Ramos (cell line): ENCODE measurements around the gene VNN1.
"Not testable (repeated sequence)": the region's sequence is repeated elsewhere in the genome, so short reads cannot be mapped to it uniquely, and the experiment has no call there.

Experiments
- in situ Hi-C: fragments of 300-500 bp; cut with MboI; formaldehyde crosslinking; loops from one replicate; pipeline ENCODE4 v1.14.3; 2022; ENCODE audit warnings: low sequenced_read_pairs; ENCODE audit not compliant: unreplicated experiment

Gene VNN1

GRCh38 chr6:132725947-132726607 lies 12.2 kb upstream of the VNN1 start:
- in situ Hi-C loops, result no loop called here

GRCh38 chr6:132725471-132725870 lies 11.6 kb upstream of the VNN1 start:
- in situ Hi-C loops, result no loop called here

- in situ Hi-C loops, result no loop called here
These were observed 6.0 kb upstream of the VNN1 start for GRCh38 chr6:132719736-132720448.

- in situ Hi-C loops, result no loop called here
These were observed 2.2 kb upstream of the VNN1 start for GRCh38 chr6:132715881-132716637.

GRCh38 chr6:132715204-132715603 lies 1.3 kb upstream of the VNN1 start:
- in situ Hi-C loops, result no loop called here

- in situ Hi-C loops, result no loop called here
These were observed 305 bp upstream of the VNN1 start for GRCh38 chr6:132714160-132714559.

- in situ Hi-C loops, result no loop called here
These were observed 1.5 kb downstream of the VNN1 start for GRCh38 chr6:132712366-132712765.

GRCh38 chr6:132708771-132709170 lies 5.1 kb downstream of the VNN1 start:
- in situ Hi-C loops, result no loop called here

GRCh38 chr6:132708002-132708401 lies 5.9 kb downstream of the VNN1 start:
- in situ Hi-C loops, result no loop called here

GRCh38 chr6:132706756-132707155 lies 7.1 kb downstream of the VNN1 start:
- in situ Hi-C loops, result not testable (repeated sequence)

GRCh38 chr6:132703936-132704335 lies 9.9 kb downstream of the VNN1 start:
- in situ Hi-C loops, result no loop called here

- in situ Hi-C loops, result no loop called here
These were observed 15.2 kb downstream of the VNN1 start for GRCh38 chr6:132698608-132699007.

GRCh38 chr6:132695773-132696172 lies 18.1 kb downstream of the VNN1 start:
- in situ Hi-C loops, result no loop called here

GRCh38 chr6:132693478-132693877 lies 20.4 kb downstream of the VNN1 start:
- in situ Hi-C loops, result no loop called here

- in situ Hi-C loops, result no loop called here
These were observed 23.2 kb downstream of the VNN1 start for GRCh38 chr6:132690678-132691077.

- in situ Hi-C loops, result no loop called here
These were observed 26.5 kb downstream of the VNN1 start for GRCh38 chr6:132687306-132687705.

GRCh38 chr6:132686531-132686930 lies 27.3 kb downstream of the VNN1 start:
- in situ Hi-C loops, result no loop called here

GRCh38 chr6:132685009-132685408 lies 28.8 kb downstream of the VNN1 start:
- in situ Hi-C loops, result no loop called here

- in situ Hi-C loops, result no loop called here
These were observed 29.6 kb downstream of the VNN1 start for GRCh38 chr6:132684272-132684671.

GRCh38 chr6:132683543-132683942 lies 30.3 kb downstream of the VNN1 start:
- in situ Hi-C loops, result no loop called here

- in situ Hi-C loops, result not testable (repeated sequence)
These were observed 34.8 kb downstream of the VNN1 start for GRCh38 chr6:132679094-132679493.
